Body of pancreas (tissue), 4 donors: ENCODE results near the gene BDNF. TPM values are rescaled to one million over a fixed set of nuclear protein-coding genes. Genes with fewer than 3 reads are reported as not detected.
"Not testable (repeated sequence)": the region's sequence is repeated elsewhere in the genome, so short reads cannot be mapped to it uniquely, and the experiment has no call there.

ENCODE experiments used
- ATAC-seq: fragments of 150-250 bp; one replicate; pipeline ENCODE4 v1.9.1; 2016
- DNase-seq, 4 donors: peaks; one replicate each; pipeline ENCODE4 v3.0.0-alpha.2; 2019
- H3K27ac ChIP-seq, 4 donors: fragments of 200-600 bp; sonication (generic); 1 replicate in 3 of 4; 2 replicates in 1 of 4; pipeline versions ENCODE4 v1.5.1 to v1.6.1; 2016 to 2019; ENCODE audit warnings: mild to moderate bottlenecking in 1 of 4, mixed read lengths in 1 of 4, moderate library complexity in 1 of 4
- H3K27me3 ChIP-seq, 2 donors: fragments of 200-600 bp; sonication (generic); one replicate each; pipeline ENCODE4 v1.6.0; 2016; ENCODE audit warnings: mild to moderate bottlenecking in 1 of 2
- H3K36me3 ChIP-seq, 2 donors: fragments of 200-600 bp; sonication (generic); replicated peaks in 1 of 2; 2 replicates each; pipeline ENCODE4 v1.5.1; 2016; ENCODE audit warnings: low read depth in 2 of 2; ENCODE audit not compliant: insufficient read depth in 1 of 2
- H3K4me1 ChIP-seq: fragments of 200-600 bp; sonication (generic); one replicate; pipeline ENCODE4 v1.6.0; 2016
- H3K4me3 ChIP-seq, 2 donors: fragments of 200-600 bp; sonication (generic); 1 replicate in 1 of 2; 2 replicates in 1 of 2; pipeline ENCODE4 v1.5.1; 2016 to 2019
- H3K9me3 ChIP-seq, 3 donors: fragments of 200-600 bp; sonication (generic); 1 replicate in 2 of 3; 2 replicates in 1 of 3; pipeline ENCODE4 v1.5.1; 2016
- CTCF ChIP-seq, 7 experiments: fragments of 450-650 bp in 4 of 7; fragments of 200-600 bp in 3 of 7; sonication (generic) in 3 of 7; IDR thresholded peaks; one replicate each; pipeline ENCODE4 v1.5.1; 2016 to 2019; ENCODE audit warnings: antibody characterized with exemption in 7 of 7
- POLR2A ChIP-seq, 3 donors: fragments of 450-650 bp; IDR thresholded peaks; one replicate each; pipeline ENCODE4 v1.6.1; 2016; ENCODE audit warnings: antibody characterized with exemption in 3 of 3, mild to moderate bottlenecking in 2 of 3
- WGBS, 2 donors: methylation state at CpG; one replicate each; pipeline ENCODE4 v1.1.5; 2017; 5-methylcytosine and 5-hydroxymethylcytosine counted together
- intact Hi-C: fragments of 100-400 bp; cut with DNase I; formaldehyde crosslinking; loops from one replicate; pipeline ENCODE4 v1.15.1; 2023
- total RNA-seq, 2 donors: library from RNA; depleted of rRNA; stranded (reverse); fragments of >200 nt; gene quantifications; one replicate each; pipeline ENCODE4 v1.1.0, GENCODE V29; 2016

BDNF gene
- total RNA-seq, 2 donors from 2014 or later, result not detected

- no peak for DNase-seq
- intact Hi-C loops, result no loop called here
- Histone ChIP-seq H3K27ac (no peak overlapping the region), H3K4me1 (no peaks in the 10 kb centered on the region), H3K27me3 (no peaks in the 10 kb centered on the region), H3K36me3 (peaks cover 0 to 2% of the 10 kb centered on the region in 2 donors), H3K4me3 (no peak overlapping the region), H3K9me3 (no peaks in the 10 kb centered on the region)
- no peak for TF ChIP-seq CTCF (IDR thresholded peaks at IDR 0.05)
- no peak for TF ChIP-seq POLR2A (IDR thresholded peaks at IDR 0.05)
- WGBS, 2 donors, result 84 to 90% methylated on average over 9 of the region's 9 CpGs
- no peak for ATAC-seq
Observed at GRCh38 chr11:27646051-27646818, 54.0 kb downstream of the BDNF start.

GRCh38 chr11:27642954-27643353 lies 57.3 kb downstream of the BDNF start:
- no peak for TF ChIP-seq CTCF (IDR thresholded peaks at IDR 0.05)
- TF ChIP-seq POLR2A (IDR thresholded peaks at IDR 0.05), result no peak
- DNase-seq (no peak), ATAC-seq (no peak)
- Histone ChIP-seq H3K4me1 (no peaks in the 10 kb centered on the region), H3K27me3 (no peaks in the 10 kb centered on the region), H3K9me3 (no peaks in the 10 kb centered on the region), H3K4me3 (no peak overlapping the region), H3K36me3 (peaks cover 0 to 2% of the 10 kb centered on the region in 2 donors), H3K27ac (no peak overlapping the region)
- intact Hi-C loops, result no loop called here
- WGBS, 2 donors, result 63 to 76% methylated on average over 2 of the region's 2 CpGs

- intact Hi-C loops, result no loop called here
- Histone ChIP-seq H3K36me3 (peaks cover 0 to 2% of the 10 kb centered on the region in 2 donors), H3K27ac (no peak overlapping the region), H3K9me3 (no peaks in the 10 kb centered on the region), H3K4me1 (no peaks in the 10 kb centered on the region), H3K27me3 (no peaks in the 10 kb centered on the region), H3K4me3 (no peak overlapping the region)
- DNase-seq (no peak), ATAC-seq (no peak)
- no peak for TF ChIP-seq CTCF (IDR thresholded peaks at IDR 0.05)
- no peak for TF ChIP-seq POLR2A (IDR thresholded peaks at IDR 0.05)
Observed at GRCh38 chr11:27640954-27641353, 59.3 kb downstream of the BDNF start.

GRCh38 chr11:27635567-27636037 lies 64.7 kb downstream of the BDNF start:
- no peaks in the 10 kb centered on the region for H3K27me3 ChIP-seq
- TF ChIP-seq CTCF (IDR thresholded peaks at IDR 0.05) (no peak), POLR2A (IDR thresholded peaks at IDR 0.05) (no peak)
- WGBS, 2 donors, result 79 to 93% methylated on average over 1 of the region's 1 CpG
- H3K4me3 ChIP-seq, result no peak overlapping the region
- no peak for DNase-seq
- H3K4me1 ChIP-seq, result no peaks in the 10 kb centered on the region
- H3K36me3 ChIP-seq, result no peaks in the 10 kb centered on the region
- intact Hi-C loops, result no loop called here
- H3K27ac ChIP-seq, result no peak overlapping the region
- no peak for ATAC-seq
- H3K9me3 ChIP-seq, result no peaks in the 10 kb centered on the region

GRCh38 chr11:27634776-27635175 lies 65.5 kb downstream of the BDNF start:
- DNase-seq, H3K27ac ChIP-seq, ATAC-seq, H3K27me3 ChIP-seq, H3K4me3 ChIP-seq, intact Hi-C loops, H3K36me3 ChIP-seq, H3K4me1 ChIP-seq, H3K9me3 ChIP-seq: not testable (repeated sequence)
- WGBS, 2 donors, result 90 to 96% methylated on average over 2 of the region's 2 CpGs

- H3K27me3 ChIP-seq, H3K9me3 ChIP-seq, H3K27ac ChIP-seq, H3K4me1 ChIP-seq, H3K4me3 ChIP-seq, intact Hi-C loops, H3K36me3 ChIP-seq, ATAC-seq, DNase-seq: not testable (repeated sequence)
- WGBS, 2 donors, result 91 to 97% methylated on average over 10 of the region's 10 CpGs
Observed at GRCh38 chr11:27634282-27634681, 66.0 kb downstream of the BDNF start.

GRCh38 chr11:27629023-27629422 lies 71.2 kb downstream of the BDNF start:
- H3K27ac ChIP-seq, H3K9me3 ChIP-seq, H3K27me3 ChIP-seq, H3K4me1 ChIP-seq, intact Hi-C loops, H3K36me3 ChIP-seq, ATAC-seq, DNase-seq, H3K4me3 ChIP-seq: not testable (repeated sequence)
- 93 to 94% methylated on average over 5 of the region's 5 CpGs for WGBS, 2 donors
